AML-193 (cell line): Measurements from ENCODE around the gene NUTM1.
A peak's percentile ranks its signal among the peaks of the same experiment; 100 is the strongest.

Experiments used
- DNase-seq, 2 experiments: peaks; one replicate each; lab custom pipeline; 2025; lab: John Stamatoyannopoulos, UW

NUTM1 gene, protein sequence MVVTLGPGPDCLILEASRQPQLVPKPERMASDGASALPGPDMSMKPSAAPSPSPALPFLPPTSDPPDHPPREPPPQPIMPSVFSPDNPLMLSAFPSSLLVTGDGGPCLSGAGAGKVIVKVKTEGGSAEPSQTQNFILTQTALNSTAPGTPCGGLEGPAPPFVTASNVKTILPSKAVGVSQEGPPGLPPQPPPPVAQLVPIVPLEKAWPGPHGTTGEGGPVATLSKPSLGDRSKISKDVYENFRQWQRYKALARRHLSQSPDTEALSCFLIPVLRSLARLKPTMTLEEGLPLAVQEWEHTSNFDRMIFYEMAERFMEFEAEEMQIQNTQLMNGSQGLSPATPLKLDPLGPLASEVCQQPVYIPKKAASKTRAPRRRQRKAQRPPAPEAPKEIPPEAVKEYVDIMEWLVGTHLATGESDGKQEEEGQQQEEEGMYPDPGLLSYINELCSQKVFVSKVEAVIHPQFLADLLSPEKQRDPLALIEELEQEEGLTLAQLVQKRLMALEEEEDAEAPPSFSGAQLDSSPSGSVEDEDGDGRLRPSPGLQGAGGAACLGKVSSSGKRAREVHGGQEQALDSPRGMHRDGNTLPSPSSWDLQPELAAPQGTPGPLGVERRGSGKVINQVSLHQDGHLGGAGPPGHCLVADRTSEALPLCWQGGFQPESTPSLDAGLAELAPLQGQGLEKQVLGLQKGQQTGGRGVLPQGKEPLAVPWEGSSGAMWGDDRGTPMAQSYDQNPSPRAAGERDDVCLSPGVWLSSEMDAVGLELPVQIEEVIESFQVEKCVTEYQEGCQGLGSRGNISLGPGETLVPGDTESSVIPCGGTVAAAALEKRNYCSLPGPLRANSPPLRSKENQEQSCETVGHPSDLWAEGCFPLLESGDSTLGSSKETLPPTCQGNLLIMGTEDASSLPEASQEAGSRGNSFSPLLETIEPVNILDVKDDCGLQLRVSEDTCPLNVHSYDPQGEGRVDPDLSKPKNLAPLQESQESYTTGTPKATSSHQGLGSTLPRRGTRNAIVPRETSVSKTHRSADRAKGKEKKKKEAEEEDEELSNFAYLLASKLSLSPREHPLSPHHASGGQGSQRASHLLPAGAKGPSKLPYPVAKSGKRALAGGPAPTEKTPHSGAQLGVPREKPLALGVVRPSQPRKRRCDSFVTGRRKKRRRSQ

DNA sequence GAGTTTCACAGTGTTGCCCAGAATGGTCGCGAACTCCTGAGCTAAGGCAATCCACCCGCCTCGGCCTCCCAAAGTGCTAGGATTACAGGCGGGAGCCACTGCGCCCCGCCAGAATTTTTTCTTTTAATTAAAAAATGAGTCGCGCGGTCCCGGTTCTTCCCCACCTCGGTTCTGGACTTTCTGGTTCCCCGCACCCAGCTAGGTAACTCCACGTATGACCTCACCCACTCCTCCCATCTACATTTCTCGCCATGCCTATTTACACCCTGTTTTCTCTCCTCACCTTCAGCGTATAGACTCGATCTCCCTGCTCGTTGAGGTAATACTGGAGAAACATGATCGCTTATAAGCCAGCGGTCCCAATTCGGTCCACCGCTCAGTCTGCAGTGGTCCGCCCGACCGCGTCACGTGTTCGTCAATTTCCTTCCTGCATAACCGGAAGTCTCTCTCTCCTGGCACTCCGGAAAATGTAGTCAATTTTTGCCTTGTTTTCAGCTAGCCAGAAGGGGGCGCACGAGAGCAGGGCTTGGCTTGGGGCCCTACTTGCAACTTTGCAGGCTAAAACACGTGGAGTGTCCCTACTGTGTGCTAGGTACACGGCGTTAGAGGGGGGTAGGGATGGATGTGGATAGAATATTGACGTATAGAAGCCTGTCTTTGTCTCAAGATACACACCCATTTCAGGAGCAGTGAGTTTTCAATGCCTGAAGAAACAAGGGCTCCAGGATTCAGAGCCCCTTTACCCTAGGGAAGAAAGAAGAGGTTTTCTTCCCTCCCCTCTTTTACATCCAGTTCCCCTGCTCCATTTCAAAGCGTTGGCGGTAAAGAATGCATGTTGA, at the start of gene NUTM1, which contains the start of gene NOP10:
NUTM1 (plus strand) TSS at position 579 of the 839 bp plus-strand sequence. CDS start 382 bp downstream, outside the sequence.
NOP10 (minus strand) TSS at position 400 of the 839 bp plus-strand sequence; CDS start at position 337, 63 bp downstream.
- peak; percentile 83 to 89 for DNase-seq

- no peak for DNase-seq
These were observed 46.1 kb upstream of the NUTM1 start for GRCh38 chr15:34297059-34297458.

GRCh38 chr15:34301058-34301457, 42.1 kb upstream of the NUTM1 start:
- no peak for DNase-seq

- no peak for DNase-seq
These were observed 38.5 kb upstream of the NUTM1 start for GRCh38 chr15:34304613-34305012.

DNA sequence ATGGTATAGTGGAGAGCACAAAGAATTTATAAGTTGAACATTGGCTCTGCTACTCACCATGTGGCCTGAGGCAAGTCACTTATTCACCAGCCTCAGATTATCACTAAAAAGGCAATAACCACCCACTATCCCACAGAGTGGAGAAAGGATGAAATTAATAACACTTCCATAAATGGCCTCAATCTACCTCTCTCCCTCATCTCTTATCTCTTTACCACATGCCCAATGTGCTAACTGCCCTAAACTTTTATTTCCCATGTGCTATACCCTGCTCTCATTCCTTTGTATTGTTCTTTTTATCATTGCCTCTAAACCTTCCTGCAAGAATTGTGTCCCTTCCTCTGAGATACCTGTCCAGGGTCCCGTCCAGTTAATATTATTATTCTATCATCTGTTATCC, 31.6 kb upstream of the NUTM1 start:
- DNase-seq = no peak

DNA sequence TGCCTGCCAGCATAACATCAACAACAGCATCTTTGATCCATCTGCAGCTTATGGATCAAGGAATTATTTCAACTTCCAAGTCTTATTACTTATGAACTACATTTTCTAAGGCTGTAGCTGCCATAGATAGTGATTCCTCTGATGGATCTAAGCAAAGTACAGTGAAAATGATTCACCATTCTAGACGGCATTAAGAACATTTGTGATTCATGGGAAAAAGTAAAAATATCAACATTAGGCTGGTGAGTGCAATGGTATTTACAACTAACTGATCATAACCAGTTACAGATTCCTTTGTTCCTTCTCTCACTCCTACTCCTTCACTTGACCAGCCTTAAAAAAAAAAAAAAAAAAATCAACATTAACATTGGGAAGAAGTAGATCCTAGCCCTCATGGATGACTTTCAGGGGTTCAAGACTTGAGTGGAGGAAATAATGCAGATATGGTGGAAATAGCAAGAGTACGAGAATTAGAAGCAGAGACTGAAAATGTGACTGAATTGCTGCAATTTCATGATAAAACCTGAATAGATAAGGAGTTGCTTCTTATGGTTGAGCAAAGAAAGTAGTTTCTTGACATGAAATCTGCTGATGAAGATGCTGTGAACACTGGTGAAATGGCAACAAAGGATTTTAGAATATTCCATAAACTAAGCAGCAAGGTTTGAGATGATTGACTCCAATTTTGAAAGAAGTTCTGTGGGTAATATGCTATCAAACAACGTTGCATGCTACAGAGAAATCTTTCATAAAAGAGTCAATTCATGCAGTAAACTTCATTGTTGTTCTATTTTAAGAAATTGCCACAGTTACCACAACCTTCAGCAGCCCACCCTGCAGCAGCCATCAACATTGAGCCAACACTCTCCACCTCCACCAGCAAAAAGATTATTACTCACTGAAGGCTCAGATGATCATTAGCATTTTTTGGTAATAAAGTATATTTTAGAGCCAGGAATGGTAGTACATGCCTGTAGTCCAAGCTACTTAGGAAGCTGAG, 28.3 kb upstream of the NUTM1 start:
- DNase-seq = no peak

- peak; percentile 39 to 41 for DNase-seq
These were observed 24.6 kb upstream of the NUTM1 start for GRCh38 chr15:34318277-34319079.

DNA sequence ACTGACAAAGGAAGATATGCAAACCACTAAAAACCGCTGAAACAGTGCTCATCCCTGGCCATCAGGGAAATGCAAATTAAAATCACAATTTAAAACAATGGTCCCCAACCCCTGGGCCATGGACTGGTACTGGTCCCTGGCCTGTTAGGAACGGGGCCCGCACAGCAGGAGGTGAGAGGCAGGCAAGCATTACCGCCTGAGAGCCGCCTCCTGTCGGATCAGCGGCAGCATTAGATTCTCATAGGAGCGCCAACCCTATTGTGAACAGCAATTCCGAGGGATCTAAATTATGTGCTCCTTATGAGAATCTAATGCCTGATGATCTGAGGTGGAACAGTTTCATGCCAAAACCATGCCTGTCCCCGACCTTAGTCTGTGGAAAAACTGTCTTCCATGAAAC, 19.9 kb upstream of the NUTM1 start:
- DNase-seq = no peak

DNA sequence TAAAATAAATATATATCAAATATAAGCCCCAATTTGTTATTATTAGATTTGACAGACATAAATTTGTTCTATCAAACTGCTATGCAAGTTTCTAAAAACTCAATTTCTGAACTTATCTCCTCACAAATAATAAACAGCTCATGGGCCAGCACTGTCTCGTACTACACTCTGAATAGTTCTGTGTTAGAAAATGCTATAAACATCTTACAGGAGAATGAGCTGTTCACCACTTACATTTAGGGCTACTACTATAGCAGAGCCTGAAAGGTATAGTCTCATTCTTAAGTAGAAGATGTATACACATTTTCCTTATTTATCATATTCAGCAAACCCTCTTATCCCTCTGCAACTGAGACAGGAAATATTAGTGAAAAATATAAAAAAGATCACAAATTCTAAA, 18.2 kb upstream of the NUTM1 start:
- no peak for DNase-seq

DNA sequence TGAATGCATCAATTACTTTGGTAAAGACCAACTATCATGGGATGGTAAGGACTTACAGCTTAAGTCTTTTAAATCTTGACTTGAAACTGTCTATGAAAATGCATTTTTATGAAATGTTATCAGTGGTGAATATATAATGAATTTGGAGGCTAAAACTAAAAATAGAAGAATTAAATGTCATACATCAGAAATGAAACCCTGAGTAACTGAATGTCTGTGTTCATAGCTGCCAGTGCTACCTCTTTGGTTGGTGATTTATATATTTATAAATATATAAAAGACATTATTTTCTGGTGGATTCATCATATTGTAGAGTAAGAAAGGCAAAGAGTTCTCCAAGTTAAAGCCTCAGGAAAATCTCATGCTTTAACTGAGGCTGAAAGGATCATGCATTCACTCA, 17.7 kb upstream of the NUTM1 start:
- no peak for DNase-seq

- no peak for DNase-seq
These were observed 15.2 kb upstream of the NUTM1 start for GRCh38 chr15:34327906-34328305.

DNA sequence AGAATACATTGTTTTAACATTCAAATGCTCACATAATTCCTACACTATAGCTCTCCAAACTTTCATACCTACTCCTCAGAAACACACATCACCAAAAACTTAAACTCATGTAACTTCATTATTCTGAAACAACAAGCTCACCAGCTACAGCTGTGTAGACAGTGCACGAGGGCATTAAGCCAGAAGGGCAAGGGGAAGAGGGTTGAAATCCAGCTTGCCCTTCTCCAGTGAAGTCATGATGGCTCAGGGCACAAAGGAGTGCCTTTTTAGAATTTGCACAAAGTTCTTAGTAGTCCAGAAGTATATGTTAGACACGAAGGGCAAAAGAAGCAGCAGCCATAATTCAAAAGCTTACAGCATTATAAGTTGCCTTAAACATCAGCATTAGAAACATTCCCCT, 14.1 kb upstream of the NUTM1 start:
- no peak for DNase-seq

DNA sequence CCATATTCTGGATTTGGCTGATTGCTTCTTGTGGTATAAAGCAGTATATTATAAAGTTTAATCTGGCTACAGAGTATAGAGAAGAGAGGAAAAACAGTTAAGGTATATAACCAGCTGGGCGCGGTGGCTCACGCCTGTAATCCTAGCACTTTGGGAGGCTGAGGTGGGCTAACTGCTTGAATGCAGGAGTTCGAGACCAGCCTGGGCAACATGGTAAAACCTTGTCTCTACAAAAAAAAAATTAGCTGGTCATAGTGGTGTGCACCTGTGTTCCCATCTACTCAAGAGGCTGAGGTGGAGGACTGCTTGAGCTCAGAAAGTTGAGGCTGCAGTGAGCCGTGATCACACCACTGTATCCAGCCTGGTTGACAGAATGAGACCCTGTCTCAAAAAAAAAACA, 12.8 kb upstream of the NUTM1 start:
- no peak for DNase-seq

- DNase-seq = no peak
These were observed 11.3 kb upstream of the NUTM1 start for GRCh38 chr15:34331809-34332208.

DNA sequence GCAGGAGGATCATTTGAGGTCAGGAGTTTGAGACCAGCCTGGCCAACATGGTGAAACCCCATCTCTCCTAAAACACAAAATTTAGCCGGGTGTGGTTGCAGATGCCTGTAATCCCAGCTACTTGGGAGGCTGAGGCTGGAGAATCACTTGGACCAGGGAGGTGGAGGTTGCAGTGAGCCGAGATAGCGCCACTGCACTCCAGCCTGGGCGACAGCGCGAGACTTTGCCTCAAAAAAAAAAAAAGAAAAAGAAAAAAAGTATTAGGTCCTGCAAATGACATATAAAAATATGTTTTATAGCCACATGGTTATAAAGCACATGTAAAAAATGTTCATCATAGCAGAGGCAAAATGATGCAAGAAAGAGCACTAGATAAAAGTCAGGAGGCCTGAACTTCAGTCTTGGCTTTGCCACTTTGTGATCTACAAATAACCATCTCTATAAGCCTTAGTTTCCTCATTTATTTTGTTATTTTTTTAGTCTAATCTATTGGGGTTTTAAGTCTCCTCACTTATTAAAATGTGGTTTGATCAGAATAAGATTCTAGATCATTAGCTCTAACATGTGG, 10.5 kb upstream of the NUTM1 start:
- no peak for DNase-seq

GRCh38 chr15:34334672-34335071, 8.4 kb upstream of the NUTM1 start:
- no peak for DNase-seq

DNA sequence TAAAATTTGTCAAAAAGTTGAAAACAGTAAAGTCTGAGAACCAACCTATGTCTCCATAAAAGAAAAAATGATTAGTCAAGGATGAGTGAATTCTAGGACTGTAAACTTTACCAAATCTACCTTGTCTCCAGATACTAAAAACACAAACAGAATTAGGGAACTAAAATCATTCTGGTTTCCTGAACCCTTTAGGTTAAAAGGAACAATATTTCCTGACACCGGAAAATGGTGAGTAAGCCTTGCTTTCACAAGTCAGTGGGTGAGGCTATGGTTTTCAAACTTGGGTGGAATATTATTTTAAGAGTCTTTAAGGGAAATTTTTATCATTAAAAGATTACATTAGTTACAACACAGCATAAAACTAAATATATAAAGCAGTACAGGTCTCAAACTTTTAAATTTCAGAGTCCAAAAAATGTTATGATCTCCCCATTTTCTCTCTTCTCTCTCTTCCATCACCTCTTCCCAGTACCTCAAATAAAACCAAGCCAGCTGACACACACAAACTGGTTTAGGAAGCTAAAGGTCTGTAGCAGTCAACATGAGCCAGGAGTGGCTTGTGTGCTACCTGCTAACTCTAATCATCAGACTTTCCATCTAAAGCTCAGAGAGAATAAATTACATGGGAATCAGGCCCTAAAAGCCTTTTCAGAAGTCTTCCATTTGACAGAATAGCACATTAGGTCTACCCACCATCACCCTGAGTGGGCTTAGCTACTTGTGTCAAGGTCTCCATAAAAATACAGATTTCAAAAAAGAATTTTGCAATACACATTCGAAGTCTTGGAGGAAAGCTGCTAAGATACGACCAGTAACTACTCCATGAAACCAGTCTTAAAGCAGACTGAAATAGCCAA, 7.7 kb upstream of the NUTM1 start:
- peak; percentile 68 to 73 for DNase-seq
